HG02759 (cell line): ENCODE measurements around the gene CCDC47.
"Not testable (repeated sequence)": the region's sequence is repeated elsewhere in the genome, so short reads cannot be mapped to it uniquely, and the experiment has no call there.

Experiments
- ATAC-seq: cut with Tn5 transposase; IDR thresholded peaks from one replicate; pipeline ENCODE4 v1.9.1; 2021; ENCODE audit warnings: mild to moderate bottlenecking, moderate library complexity; ENCODE audit not compliant: unreplicated experiment

Gene CCDC47

DNA sequence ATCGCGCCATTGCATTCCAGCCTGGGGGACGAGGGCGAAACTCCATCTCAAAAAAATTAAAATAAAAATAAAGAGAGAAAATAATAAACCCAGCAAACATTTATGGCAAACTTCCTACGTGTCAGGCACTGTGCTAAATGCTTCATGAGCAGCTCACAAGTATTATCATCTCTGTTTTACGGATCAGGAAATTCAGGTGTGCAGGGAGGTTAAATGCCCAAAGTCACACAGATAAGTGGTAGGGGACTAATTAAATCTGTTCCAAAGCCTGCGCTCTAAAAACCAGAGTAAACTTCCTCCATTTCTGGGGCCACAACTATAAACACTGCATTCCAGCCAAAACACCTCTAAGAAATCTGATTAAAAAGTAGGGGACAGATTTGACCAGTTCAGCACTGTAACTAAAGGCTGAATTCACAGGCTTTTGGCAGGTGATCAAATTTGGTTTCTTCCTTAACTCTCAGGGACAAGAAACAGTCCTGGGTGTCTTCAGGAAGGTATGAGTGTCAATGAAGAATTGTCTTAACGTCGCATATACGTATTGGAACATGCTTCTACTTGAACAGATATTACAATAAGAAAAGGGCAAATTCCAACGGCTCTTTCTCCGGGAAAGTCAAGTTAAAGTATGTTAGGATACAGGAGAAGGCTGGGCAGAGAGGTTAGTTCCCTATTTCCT is 32.8 kb downstream of the CCDC47 start:
- no peak for ATAC-seq

DNA sequence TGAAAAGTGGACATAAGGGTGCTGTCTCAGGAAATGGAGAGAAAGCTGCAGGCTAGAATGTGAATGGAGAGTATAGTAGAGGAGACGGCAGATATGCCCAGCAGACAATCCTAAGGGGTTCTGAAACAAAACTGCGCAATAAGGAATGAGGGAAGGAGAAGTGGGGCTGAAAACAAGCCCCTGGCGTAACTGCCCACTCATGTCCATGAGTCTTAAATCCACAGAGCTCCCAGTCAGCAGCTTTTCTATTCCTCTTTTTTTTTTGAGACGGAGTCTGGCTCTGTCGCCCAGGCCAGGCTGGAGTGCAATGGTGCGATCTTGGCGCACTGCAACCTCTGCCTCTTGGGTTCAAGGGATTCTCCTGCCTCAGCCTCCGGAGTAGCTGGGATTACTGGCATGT is 37.7 kb downstream of the CCDC47 start:
- ATAC-seq: no peak

DNA sequence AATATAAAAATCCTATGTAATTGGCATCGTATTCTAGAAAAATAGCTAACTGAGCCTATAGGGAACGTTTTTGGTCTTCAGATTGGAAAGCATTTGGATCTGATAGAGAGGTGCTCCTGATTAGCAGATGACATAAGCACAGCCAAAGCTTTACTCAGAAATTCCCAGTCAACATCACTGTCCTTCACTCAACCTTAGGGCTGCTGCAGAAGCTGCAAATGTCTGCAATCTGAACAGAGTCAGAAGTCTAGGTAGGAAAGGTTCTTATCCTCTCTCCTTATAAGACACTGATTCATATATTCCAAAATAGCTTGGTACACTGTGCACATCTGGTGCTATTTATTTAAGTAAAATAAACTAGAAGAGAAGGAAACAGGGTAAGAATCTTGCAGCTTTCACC is 51.0 kb downstream of the CCDC47 start:
- no peak for ATAC-seq

DNA sequence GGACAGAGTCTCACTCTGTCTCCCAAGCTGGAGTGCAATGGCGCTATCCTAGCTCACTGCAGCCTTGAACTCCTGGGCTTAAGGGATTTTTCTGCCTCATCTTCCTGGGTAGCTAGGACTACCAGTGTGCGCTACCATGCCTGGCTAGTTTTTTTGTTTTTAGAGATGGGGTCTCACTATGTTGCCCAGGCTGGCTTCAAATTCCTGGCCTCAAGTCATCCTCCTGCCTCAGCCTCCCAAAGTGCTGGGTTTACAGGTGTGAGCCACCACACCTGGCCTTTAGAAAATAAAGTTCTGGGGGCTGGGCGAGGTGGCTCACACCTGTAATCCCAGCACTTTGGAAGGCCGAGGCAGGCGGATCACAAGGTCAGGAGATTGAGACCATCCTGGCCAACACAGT is 53.2 kb downstream of the CCDC47 start:
- ATAC-seq: not testable (repeated sequence)

DNA sequence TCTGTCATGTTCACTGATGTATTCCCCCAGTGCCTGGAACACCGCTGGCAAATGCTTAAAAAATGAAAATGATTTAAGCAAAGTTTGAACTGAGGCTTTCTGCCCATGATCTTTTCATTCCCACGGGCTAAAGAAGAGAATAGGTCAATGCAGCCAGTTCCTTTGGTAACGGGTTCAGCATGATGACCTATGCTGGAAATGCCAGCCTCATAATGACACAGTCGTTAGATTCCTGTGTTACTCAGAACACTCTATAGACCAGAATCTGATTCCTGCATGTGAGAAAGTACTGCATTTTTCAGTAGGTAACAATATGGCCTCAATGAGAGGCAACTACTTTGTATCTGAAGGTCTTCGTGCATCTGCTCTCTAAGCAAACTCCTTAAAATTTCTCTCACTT is 54.4 kb downstream of the CCDC47 start:
- no peak for ATAC-seq

DNA sequence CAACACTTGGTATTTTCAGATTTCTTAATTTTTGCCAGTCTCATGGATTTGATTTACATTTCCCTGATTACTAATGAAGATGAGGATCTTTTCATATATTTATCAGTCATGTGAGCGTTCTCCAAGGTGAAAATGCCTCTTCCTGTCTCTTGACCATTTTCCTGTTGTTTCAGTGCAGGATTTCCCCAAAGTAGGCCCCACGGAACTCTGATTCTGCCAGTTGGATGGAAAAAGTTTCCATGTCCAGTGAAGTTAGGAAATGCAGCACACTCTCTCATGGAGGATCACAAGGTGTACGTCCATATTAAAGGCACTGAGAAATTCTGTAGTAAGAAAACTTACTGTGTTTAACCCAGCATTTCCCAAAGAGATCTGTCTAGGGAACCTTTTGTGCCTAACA is 57.0 kb downstream of the CCDC47 start:
- no peak for ATAC-seq

DNA sequence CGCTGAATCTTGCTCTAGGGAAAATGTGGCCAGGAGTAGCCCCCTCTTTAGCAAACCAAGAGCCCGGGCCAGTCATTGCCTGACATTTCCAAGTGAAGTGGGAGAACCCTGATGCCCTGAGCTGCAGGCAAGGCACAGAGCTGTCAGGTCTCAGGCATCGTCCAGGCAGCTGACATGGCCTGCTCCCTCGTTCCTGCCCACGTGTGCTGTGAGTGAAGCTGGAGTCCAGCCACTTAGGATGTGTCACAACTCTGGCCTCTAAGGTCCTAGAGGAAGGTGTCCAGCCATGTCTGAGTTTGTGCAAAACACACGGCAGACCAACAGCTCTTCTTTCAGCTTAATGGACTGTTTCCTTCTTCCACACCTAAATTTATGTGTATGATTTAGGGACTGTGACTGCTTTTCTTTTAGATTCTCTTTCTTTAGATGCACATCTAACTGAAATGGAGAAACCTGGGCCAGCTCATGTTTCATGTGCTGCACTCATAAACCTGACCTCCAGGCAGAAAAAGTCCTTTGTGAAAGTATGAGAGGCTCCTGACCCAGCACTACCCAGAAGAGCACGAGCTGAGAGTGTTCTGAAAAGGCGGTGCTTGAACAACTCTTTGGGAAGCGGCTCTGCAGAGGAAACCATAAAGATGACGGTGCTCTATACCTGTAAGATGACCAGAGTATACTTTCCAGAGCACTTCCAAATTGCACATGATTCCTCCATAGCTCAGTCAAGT is 58.7 kb downstream of the CCDC47 start:
- no peak for ATAC-seq

DNA sequence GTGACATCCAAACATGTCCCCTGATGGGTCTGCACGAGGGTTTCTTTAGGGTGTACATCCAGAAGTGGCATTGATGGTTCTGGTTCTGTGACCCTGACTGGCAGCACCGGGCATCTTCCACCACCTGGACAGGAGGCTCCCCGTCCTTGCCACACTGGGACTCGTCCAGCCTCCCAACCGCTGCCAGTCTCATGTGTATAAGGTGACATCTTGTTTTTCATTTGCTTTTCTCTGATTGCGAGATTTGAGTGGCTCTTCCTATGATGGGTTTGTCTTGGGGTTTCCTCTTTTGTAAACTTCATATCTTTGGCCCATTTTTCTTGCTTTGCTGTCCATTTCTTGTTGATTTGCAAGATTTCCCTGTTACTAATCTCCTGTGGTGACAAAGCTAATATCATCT is 64.3 kb downstream of the CCDC47 start:
- no peak for ATAC-seq

DNA sequence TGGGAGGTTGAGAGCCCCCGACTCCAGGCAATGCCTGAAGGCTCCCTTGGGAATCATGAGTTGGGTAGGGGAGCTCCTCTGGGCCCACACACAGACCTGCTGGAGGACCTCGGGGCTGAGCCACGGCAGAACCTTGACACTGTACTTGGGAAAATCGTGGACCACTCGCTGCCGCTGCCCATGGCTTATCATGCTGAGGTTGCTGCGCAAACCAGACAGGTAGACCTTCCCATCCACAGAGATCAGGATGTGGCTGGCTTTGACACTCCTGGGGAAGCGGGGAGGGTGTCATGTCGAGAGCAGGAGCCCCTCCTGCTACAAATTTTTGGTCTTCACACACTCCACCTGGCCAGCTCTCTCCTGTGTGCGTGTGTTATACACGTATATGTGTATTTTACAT is 66.2 kb downstream of the CCDC47 start:
- no peak for ATAC-seq

DNA sequence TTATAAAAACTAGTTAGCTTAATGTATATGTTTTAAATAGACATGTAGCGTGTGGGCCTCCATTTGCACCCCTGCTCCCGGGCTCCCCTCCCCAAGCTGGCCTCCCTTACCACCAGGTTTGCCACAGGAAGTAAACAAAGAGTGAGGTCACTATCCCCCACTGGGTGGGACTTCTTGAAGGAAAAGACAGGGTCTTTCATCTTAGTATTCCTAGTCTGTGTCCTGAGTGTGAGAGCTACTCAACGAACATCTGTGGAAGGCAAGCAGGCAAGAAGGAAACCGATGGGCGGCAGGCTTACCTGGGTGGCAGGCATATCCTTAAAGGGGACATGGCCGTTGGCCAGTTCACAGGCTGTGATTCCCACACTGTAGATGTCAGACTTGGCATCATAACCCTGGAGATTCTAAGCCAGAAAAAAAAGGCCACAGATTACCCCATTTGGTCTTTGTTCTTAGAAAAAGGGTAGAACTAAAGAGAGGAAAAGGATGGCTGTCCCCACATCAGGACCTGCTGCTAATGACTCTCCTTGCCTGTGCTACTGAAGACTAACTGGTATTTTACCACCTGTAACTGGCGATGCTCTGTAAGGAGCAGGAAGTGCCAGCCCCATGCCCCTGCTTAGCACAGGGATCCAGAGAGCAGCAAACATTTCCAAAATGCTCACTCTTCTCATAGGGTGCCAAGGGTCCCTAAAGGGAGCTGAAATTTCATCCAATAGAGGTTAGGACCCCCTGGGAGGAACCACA is 66.9 kb downstream of the CCDC47 start:
- no peak for ATAC-seq

DNA sequence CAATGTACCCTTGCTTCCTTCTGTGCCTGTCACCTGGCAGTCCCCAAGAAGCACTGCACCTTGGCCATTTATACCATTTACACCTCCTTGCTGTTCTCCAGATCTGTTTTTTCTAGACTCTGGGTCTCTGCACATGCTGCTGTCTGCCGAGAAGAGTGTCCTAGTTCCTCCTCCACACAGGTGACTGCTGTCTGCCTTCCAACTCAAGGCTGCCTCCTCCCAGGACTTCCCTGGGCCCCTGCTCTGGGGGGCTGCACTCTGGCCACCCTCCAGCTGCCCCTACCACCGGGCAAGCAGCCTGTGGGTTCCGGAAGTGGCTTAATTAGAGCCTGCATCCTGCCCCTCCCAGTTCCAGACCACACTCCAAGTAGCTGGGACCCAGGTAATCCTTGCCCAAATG is 67.7 kb downstream of the CCDC47 start:
- ATAC-seq: no peak

DNA sequence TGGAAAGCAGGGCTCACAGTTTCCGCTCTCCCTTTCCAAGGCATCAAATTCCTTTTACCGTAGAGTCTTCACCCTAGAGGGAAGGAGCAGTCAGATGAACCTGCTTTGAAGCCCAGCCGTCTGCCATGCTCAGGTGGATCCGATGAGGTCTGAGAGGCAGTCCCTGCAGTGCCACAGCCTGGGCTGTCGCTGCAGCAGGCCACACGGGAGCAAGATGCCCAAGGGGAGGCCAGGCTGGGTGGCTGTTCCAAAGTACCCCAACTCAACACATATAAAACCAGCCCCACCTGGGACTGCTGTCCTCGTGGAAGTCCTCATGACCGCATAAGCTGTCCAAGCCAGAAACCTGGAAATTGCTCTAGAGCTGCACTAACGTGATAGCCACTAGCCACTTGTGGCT is 68.6 kb downstream of the CCDC47 start:
- no peak for ATAC-seq

DNA sequence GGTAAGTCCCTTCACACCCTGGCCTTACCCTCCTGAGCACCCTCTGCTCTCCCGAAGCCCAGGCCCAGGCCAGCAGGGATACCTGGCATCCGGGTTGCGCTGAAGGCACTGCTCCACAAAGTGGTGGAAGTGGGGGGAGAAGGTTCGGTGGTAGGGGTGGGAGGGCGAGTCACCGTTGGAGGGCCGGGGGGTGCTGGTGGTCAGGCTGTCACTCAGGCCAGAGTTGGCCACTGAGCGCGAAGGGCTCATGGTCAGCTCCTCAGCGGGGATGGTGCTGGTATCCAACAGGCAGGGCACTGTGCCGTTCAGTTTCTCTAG is 69.2 kb downstream of the CCDC47 start:
- no peak for ATAC-seq

DNA sequence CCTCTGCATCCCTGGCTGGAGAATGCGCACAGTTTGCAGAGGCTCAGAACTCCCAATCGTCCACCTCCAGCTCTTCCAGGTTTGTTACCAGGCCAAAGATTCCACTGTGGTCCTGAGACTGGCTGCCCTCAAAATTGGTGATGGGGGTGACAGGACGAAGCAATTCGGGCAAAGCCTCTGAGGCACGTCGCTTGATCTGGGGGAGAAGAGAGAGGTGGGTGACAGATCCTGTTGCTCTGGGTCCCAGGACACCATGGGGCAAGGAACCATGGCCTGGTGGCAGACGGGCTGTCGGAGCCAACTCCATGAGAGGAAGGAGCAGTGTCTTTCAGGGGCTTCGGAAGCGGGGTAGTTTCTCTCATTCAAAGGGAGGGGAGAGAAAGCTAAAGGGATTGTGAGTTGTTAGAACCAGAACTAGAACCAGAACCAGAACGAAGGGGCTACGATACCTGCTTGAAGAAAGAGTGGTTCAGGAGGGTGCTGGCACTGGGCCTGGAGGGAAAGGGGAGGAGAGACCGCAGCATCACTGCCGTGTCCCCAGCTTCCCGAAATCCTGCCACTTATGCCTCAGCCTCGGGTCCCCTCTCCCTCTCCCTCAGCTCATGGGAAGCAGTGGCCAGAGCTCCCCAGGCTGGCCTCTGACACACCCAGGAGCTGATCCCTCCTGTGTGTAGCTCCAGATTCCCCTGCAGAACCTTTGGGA is 69.7 kb downstream of the CCDC47 start:
- no peak for ATAC-seq

DNA sequence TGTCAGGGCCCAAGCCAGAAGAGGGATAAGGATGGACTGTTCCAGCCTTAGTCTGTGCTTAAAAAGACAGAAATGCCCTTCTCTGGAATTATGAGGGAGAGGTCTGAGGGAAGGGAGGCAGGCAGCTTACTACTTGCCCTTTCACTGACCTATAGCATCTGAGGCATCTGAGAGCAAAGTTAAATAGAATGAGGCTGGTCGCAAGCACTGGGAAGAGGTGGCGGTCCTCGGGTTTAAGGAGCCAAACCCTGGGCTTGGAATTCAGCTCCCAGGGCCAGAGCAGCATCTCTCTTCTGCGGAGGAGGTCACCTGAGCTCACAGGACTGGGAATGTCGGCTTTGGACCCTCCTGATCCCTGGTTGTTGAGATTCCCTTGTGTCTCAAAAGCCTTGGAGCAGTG is 70.4 kb downstream of the CCDC47 start:
- no peak for ATAC-seq

DNA sequence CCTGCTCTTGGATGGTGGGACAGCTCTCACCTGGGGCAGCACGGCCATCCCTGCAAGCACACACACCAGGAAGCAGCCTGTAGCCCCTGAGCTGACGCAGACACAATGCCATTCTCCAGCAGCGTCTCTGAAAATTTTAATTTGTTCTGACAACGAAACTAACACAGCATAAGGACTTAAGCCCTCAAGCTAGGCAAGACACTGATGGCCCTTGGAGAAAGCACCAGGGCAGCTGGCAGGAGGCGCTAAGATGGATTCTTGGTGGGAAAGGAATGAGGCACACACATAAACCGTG is 70.7 kb downstream of the CCDC47 start:
- ATAC-seq: no peak

DNA sequence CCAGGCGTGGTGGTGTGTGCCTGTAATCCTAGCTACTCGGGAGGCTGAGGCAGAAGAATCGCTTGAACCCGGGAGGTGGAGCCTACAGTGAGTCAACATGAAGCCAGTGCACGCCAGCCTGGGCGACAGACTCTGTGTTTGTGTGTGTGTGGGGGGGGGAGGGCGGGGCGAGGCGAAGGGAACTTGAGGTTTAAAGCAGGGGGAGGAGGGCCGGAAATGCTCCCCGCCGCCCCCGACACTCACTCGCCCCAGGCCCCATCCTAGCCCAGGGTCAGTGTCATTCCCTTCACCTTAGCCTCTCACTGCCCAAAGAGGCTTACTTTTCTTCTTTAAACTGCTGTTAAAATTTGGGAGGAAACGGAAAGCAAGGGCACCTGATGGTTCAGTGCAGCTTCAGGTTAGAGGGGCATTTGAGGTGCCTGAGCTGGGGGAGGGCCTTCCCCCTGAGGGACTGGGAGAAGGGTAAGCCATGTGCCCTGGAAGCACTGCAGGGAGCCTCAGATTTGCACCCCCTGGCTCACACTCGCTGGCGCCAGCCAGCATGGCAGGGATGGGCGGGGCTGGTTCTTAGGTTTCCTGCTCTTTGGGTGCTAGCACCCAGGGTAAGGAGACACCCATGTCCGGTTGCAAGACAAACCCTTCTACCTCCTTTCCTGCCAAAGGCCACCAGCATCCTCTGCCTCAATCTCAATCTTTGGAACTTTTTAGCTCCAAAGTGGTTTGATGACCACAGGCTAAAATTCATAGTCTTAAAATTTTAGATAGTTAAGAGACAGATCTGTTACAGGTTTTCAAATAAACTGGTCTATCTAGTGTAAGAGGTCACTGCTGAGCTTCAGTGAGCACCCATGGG is 71.3 kb downstream of the CCDC47 start:
- ATAC-seq: no peak

DNA sequence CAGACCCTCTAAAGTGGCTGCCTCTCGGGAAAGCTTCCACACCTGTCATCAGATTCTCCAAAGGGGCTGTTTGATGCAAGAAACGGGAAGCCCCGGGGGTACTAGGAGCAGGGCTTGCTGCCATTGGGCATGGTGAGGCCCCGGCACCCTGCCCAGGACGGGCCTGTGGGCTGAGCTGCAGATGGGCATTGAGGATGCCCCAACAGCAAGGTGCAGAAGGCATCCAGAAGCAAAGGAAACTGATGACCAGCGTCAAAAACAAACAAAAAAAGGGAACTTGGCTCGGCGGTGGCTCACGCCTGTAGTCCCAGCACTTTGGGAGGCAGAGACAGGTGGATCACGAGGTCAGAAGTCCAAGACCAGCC is 72.0 kb downstream of the CCDC47 start:
- no peak for ATAC-seq

DNA sequence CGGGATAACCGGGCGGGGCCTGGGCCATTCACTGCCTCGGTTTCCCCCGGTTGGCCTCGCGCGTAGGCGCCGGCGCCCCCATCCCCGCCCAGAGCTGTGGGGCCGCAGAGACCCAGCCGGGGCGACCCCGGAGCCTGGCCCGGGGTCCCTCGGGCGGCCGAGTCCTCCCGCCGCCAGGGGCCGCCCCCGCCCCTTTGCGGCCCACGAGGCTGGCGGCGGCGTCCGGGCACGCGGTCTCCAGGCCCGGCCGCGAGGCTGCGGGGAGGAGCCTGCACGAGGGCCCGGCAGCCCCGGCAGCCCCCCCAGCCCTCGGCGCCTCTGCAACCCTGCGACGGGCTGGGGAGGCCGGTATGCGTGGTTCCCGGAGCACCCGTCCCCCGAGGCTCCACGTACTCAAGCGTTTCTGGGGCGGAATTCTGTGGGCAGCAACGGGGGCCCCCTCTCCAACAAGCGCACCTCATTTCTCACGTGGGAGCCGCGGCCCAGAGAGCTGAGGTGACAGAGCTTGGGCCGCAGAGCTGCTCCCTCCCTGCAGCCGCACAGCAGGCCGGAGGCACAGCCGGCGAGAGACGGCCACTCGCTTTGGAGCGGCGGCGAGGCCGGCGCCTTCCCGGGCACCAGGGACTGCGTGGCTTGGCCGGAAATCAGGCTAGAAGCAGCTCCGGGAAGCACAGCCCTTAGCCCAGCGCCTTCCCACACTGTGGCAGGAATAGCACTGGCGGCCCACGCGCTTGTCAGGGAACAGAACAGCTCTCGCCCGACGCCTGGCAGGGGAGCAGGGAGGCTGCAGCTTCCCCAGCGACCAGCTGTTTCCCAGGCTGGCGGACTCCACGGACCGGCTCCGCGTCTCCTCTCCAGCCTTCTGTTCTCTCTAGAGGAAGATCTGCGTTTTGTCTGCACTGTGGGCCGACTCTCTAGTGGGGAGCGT is 72.6 kb downstream of the CCDC47 start:
- peak; percentile 22 for ATAC-seq
